H1 (cell line): Measurements from ENCODE around the gene DPF1. TPM values are rescaled to one million over a fixed set of nuclear protein-coding genes. Genes with fewer than 3 reads are reported as not detected.

Source experiments
- CBX5 ChIP-seq: fragments of 300-800, 300-1000 bp; sonication (generic); IDR thresholded peaks from 2 replicates; pipeline ENCODE4 v1.7.1; 2016; ENCODE audit warnings: antibody characterized with exemption, low read length, low read depth
- CBX8 ChIP-seq: fragments of 300-800, 300-1000 bp; sonication (generic); IDR thresholded peaks from 2 replicates; pipeline ENCODE4 v1.7.1; 2016; ENCODE audit warnings: low read depth, low read length, borderline replicate concordance
- JUN ChIP-seq: IDR thresholded peaks from 2 replicates; pipeline ENCODE4 v1.6.1; 2011; ENCODE audit warnings: low read depth, mild to moderate bottlenecking, improper control_type of control experiment, low read length
- polyA plus RNA-seq, 7 experiments: library from polyadenylated mRNA; depleted of rRNA in 3 of 7; stranded (reverse) in 5 of 7; unstranded in 2 of 7; fragments of >200 nt in 5 of 7; fragments of 200-250 nt in 2 of 7; gene quantifications; 1 replicate in 5 of 7; 2 replicates in 1 of 7; 4 replicates in 1 of 7; pipeline versions ENCODE4 v1.2.1 to v1.2.3, GENCODE V29; 2011 to 2013; ENCODE audit warnings: missing spikeins in 2 of 7, mixed read lengths in 2 of 7
- total RNA-seq: library from RNA; stranded (reverse); fragmentation: NEBNext Ultra II Directional; extraction: Animal tissue kit (Norgen Biotek cat#: 25700); gene quantifications from 2 replicates; pipeline ENCODE4 v1.2.1, GENCODE V29; 2021

Gene DPF1
- total and polyA plus RNA-seq, 2 of the 8 experiments (the other 6 are each of a cell fraction or from before 2014, with no cell fraction given): 12.9 to 15.6 TPM

- TF ChIP-seq CBX5 (no peak), JUN (no peak), CBX8 (no peak)
Measured at GRCh38 chr19:38247126-38247525, 23.1 kb upstream of the DPF1 start (continued).
